ENCODE results near the gene MAPT. TPM values are rescaled to one million over a fixed set of nuclear protein-coding genes. Genes with fewer than 3 reads are reported as not detected.

MAPT gene
- total and polyA plus RNA-seq, 2 of the 13 experiments (the other 11 are each of a cell fraction or from before 2014, with no cell fraction given), result 2.1 to 2.8 TPM

DNA sequence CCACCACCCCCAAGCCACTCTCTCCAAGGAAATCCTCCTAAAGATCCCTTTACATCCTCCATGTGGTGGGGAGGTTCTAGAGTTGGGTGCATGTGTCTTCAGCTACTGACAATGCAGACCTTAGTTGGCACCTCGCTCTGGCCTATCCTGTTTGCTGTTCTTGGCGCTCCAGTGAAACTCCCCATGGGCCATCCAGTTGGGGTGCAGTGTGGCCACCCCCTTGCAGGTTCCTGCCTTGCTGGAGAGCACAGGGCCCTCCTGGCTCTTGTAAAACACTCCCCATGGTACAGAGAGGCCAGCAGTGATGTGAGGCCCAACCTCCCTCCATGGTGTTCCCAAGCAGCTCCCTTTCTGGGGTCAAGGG is 82.0 kb downstream of the MAPT start:
- H3K9me3 ChIP-seq (ENCODE audit: low read length), result no peaks in the 10 kb centered on the region
- no peak overlapping the region for H3K4me3 ChIP-seq (replicated peaks in 1 of 3; ENCODE audit: insufficient read depth in 1 of 3, low read depth in 2 of 3, low read length in 3 of 3)
- ChIA-PET POLR2A (no interaction called here), CTCF (ENCODE audit: low intra/inter-chr PET ratio, low total read pairs) (no interaction called here)
- no peak for TF ChIP-seq ZNF362 (CRISPR knock-in tag; IDR thresholded peaks at IDR 0.05; ENCODE audit: borderline replicate concordance)
- TF ChIP-seq HNF4A (CRISPR knock-in tag; IDR thresholded peaks at IDR 0.05), result no peak
- no peak for TF ChIP-seq U2AF2 (IDR thresholded peaks at IDR 0.05; ENCODE audit: low read depth, low read length)
- TF ChIP-seq TRIM24 (CRISPR knock-in tag; IDR thresholded peaks at IDR 0.05), result no peak
- no peak for TF ChIP-seq ZNF431 (CRISPR knock-in tag; IDR thresholded peaks at IDR 0.05; ENCODE audit: borderline replicate concordance, low read depth)
- TF ChIP-seq ZNF569 (CRISPR knock-in tag; IDR thresholded peaks at IDR 0.05; ENCODE audit: borderline replicate concordance), result no peak
- no peak for TF ChIP-seq ZNF512 (CRISPR knock-in tag; IDR thresholded peaks at IDR 0.05)
- TF ChIP-seq, protein P1, sequence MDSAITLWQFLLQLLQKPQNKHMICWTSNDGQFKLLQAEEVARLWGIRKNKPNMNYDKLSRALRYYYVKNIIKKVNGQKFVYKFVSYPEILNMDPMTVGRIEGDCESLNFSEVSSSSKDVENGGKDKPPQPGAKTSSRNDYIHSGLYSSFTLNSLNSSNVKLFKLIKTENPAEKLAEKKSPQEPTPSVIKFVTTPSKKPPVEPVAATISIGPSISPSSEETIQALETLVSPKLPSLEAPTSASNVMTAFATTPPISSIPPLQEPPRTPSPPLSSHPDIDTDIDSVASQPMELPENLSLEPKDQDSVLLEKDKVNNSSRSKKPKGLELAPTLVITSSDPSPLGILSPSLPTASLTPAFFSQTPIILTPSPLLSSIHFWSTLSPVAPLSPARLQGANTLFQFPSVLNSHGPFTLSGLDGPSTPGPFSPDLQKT (CRISPR knock-in tag; IDR thresholded peaks at IDR 0.05; ENCODE audit: borderline replicate concordance), result no peak
- no peak for TF ChIP-seq ZFP36L2 (CRISPR knock-in tag; IDR thresholded peaks at IDR 0.05)
- TF ChIP-seq EHMT2 (IDR thresholded peaks at IDR 0.05; ENCODE audit: borderline replicate concordance, low read depth, low read length), result no peak
- no peak for TF ChIP-seq ZBTB8A (CRISPR knock-in tag; IDR thresholded peaks at IDR 0.05; ENCODE audit: borderline replicate concordance, low read depth)
- no peak for TF ChIP-seq ZNF607 (CRISPR knock-in tag; IDR thresholded peaks at IDR 0.05; ENCODE audit: borderline replicate concordance)
- H3K27me3 ChIP-seq (ENCODE audit: control insufficient read depth in 1 of 2, insufficient read depth in 2 of 2, low read length in 2 of 2), result no peaks in the 10 kb centered on the region; a peak in 1 of 5 replicates
- in situ Hi-C loops (cut with HindIII; ENCODE audit: extremely low pct_ligation_motif_present, low pct_unique_long_range_greater_than_20kb), result no loop called here
- 72% methylated on average over 2 of the region's 2 CpGs for WGBS (ENCODE audit: low lambda C conversion rate)
- H3K27ac ChIP-seq (ENCODE audit: extremely low read length, insufficient read depth, low read length), result no peak overlapping the region
- no peaks in the 10 kb centered on the region for H3K79me2 ChIP-seq (ENCODE audit: insufficient read depth, low read length)
- H3K4me2 ChIP-seq (ENCODE audit: low read depth, low read length), result no peak overlapping the region
- no peak for DNase-seq (ENCODE audit: low spot score)
- intact Hi-C loops (cut with micrococcal nuclease; ENCODE audit: unreplicated experiment), result no loop called here
- BruUV-seq (replicated peaks), result no TSS peak
- H2AFZ ChIP-seq (ENCODE audit: low read length), result no peak overlapping the region
- FAIRE-seq, result no peak
- no peaks in the 10 kb centered on the region; the same call in 1 of the 2 replicates for H4K20me1 ChIP-seq (ENCODE audit: insufficient read depth, low read length)
- no peaks in the 10 kb centered on the region for H3K4me1 ChIP-seq (ENCODE audit: insufficient read depth, low read length)
- no peak overlapping the region for H3K9ac ChIP-seq (ENCODE audit: insufficient read depth, low read depth, low read length)
- H3K36me3 ChIP-seq (replicated peaks in 1 of 2; ENCODE audit: control insufficient read depth in 1 of 2, insufficient read depth in 2 of 2, low read length in 2 of 2), result no peaks in the 10 kb centered on the region
- no peak for ATAC-seq

Measured in HepG2 (cell line).